SK-N-SH (cell line): ENCODE data around the gene BAD. TPM values are rescaled to one million over a fixed set of nuclear protein-coding genes. Genes with fewer than 3 reads are reported as not detected.

Experiments
- CTCF ChIA-PET: fragments of 300-600, 350-600 bp; formaldehyde crosslinking; extraction: SDS; loops from one replicate; lab custom pipeline; 2021; lab: Yijun Ruan, JAX
- POLR2A ChIA-PET: fragments of 350-600 bp; sonication (Branson Sonifier 250); formaldehyde crosslinking; extraction: SDS; loops from one replicate; lab custom pipeline; 2020; ENCODE audit warnings: antibody characterized with exemption, inconsistent platforms; lab: Yijun Ruan, JAX
- DNase-seq: peaks from one replicate; pipeline ENCODE4 v3.0.0; 2012
- H2AFZ ChIP-seq: fragments of 200-600 bp; sonication (generic); 2 replicates; pipeline ENCODE4 v1.8.1; 2016; ENCODE audit warnings: antibody characterized with exemption, mild to moderate bottlenecking, low read depth
- H3F3A ChIP-seq: fragments of 200-600 bp; sonication (generic); replicated peaks from 2 replicates; pipeline ENCODE3; 2016; ENCODE audit warnings: antibody characterized with exemption, mild to moderate bottlenecking; ENCODE audit not compliant: insufficient read depth
- H3K27ac ChIP-seq, 2 experiments: fragments of 200-500 bp in 1 of 2; fragments of 200-600 bp in 1 of 2; sonication (Bioruptor generic) in 1 of 2; sonication (generic), shearing (Covaris generic) in 1 of 2; 2 replicates each; pipeline versions ENCODE4 v1.5.1 to v1.6.1; 2014 to 2016; ENCODE audit warnings: low read depth in 2 of 2, inconsistent platforms in 1 of 2, low read length in 1 of 2, mild to moderate bottlenecking in 1 of 2, mixed read lengths in 1 of 2
- H3K27me3 ChIP-seq: fragments of 200-600 bp; sonication (generic), shearing (Covaris generic); 2 replicates; pipeline ENCODE4 v1.6.1; 2016; ENCODE audit warnings: mixed run types; ENCODE audit not compliant: insufficient read depth
- H3K36me3 ChIP-seq, 2 experiments: fragments of 200-500 bp in 1 of 2; fragments of 200-600 bp in 1 of 2; sonication (Bioruptor generic) in 1 of 2; sonication (generic) in 1 of 2; replicated peaks in 1 of 2; 2 replicates each; pipeline versions ENCODE3 to v1.5.1; 2014 to 2016; ENCODE audit warnings: low read length in 1 of 2, mild to moderate bottlenecking in 1 of 2; ENCODE audit not compliant: insufficient read depth in 2 of 2, control insufficient read depth in 1 of 2
- H3K4me1 ChIP-seq, 2 experiments: fragments of 200-500 bp in 1 of 2; fragments of 200-600 bp in 1 of 2; sonication (Bioruptor generic) in 1 of 2; sonication (generic), shearing (Covaris generic) in 1 of 2; 2 replicates each; pipeline versions ENCODE4 v1.5.1 to v1.6.1; 2014 to 2016; ENCODE audit warnings: low read depth in 1 of 2, low read length in 1 of 2, mixed run types in 1 of 2; ENCODE audit not compliant: insufficient read depth in 2 of 2, control insufficient read depth in 1 of 2
- H3K4me2 ChIP-seq: fragments of 200-600 bp; sonication (generic), shearing (Covaris generic); 2 replicates; pipeline ENCODE4 v1.6.1; 2017; ENCODE audit warnings: mixed run types
- H3K4me3 ChIP-seq, 2 experiments: fragments of 200-500 bp in 1 of 2; fragments of 200-600 bp in 1 of 2; sonication (Bioruptor generic) in 1 of 2; sonication (generic), shearing (Covaris generic) in 1 of 2; 2 replicates each; pipeline versions ENCODE4 v1.5.1 to v1.8.1; 2014 to 2016; ENCODE audit warnings: low read depth in 2 of 2, inconsistent platforms in 1 of 2, low read length in 1 of 2, mild to moderate bottlenecking in 1 of 2, mixed read lengths in 1 of 2, moderate library complexity in 1 of 2
- H3K79me2 ChIP-seq: fragments of 200-600 bp; sonication (generic); 2 replicates; pipeline ENCODE4 v1.8.1; 2017; ENCODE audit warnings: mild to moderate bottlenecking; ENCODE audit not compliant: insufficient read depth
- H3K9ac ChIP-seq: fragments of 200-600 bp; sonication (generic); 2 replicates; pipeline ENCODE4 v1.6.1; 2017; ENCODE audit warnings: mixed run types
- H3K9me2 ChIP-seq: fragments of 200-600 bp; sonication (generic); 2 replicates; pipeline ENCODE4 v1.6.1; 2017; ENCODE audit warnings: mixed run types
- H3K9me3 ChIP-seq: fragments of 200-600 bp; sonication (generic); 2 replicates; pipeline ENCODE4 v1.6.1; 2017; ENCODE audit warnings: mixed run types, mild to moderate bottlenecking, moderate library complexity
- H4K20me1 ChIP-seq: fragments of 200-600 bp; sonication (generic); 2 replicates; pipeline ENCODE4 v1.6.1; 2017; ENCODE audit warnings: mild to moderate bottlenecking, mixed run types; ENCODE audit not compliant: insufficient read depth
- ELF1 ChIP-seq: IDR thresholded peaks from 2 replicates; pipeline ENCODE4 v1.4.0; 2012
- EP300 ChIP-seq, 2 experiments: IDR thresholded peaks; 2 replicates each; pipeline versions ENCODE4 v1.4.0 to v1.6.1; 2012; ENCODE audit warnings: borderline replicate concordance in 1 of 2, low read depth in 1 of 2, low read length in 1 of 2
- FOSL2 ChIP-seq: IDR thresholded peaks from 2 replicates; pipeline ENCODE4 v1.4.0; 2012; ENCODE audit warnings: low read depth, mild to moderate bottlenecking, moderate library complexity, borderline replicate concordance
- GABPA ChIP-seq: IDR thresholded peaks from 2 replicates; pipeline ENCODE4 v1.4.0; 2012; ENCODE audit warnings: low read depth, mild to moderate bottlenecking
- GATA2 ChIP-seq: sonication (generic); formaldehyde crosslinking; IDR thresholded peaks from 2 replicates; pipeline ENCODE4 v1.5.0; 2020; ENCODE audit warnings: mild to moderate bottlenecking, missing genetic modification reagents
- MXI1 ChIP-seq: IDR thresholded peaks from 2 replicates; pipeline ENCODE4 v1.6.1; 2012; ENCODE audit warnings: mild to moderate bottlenecking, low read depth, low read length, improper control_type of control experiment
- NRF1 ChIP-seq: IDR thresholded peaks from 2 replicates; pipeline ENCODE4 v1.6.1; 2012; ENCODE audit warnings: low read depth, mild to moderate bottlenecking, low read length
- PBX3 ChIP-seq: IDR thresholded peaks from 2 replicates; pipeline ENCODE4; 2012
- RAD21 ChIP-seq: IDR thresholded peaks from 2 replicates; pipeline ENCODE4 v1.6.1; 2012; ENCODE audit warnings: mild to moderate bottlenecking, low read length
- REST ChIP-seq: IDR thresholded peaks from 2 replicates; pipeline ENCODE4 v1.6.1; 2012; ENCODE audit warnings: mild to moderate bottlenecking, low read depth, low read length, moderate library complexity
- RFX5 ChIP-seq: IDR thresholded peaks from 2 replicates; pipeline ENCODE4 v1.6.1; 2012; ENCODE audit warnings: mild to moderate bottlenecking, improper control_type of control experiment, low read length
- SIN3A ChIP-seq: IDR thresholded peaks from 2 replicates; pipeline ENCODE4 v1.6.1; 2012; ENCODE audit warnings: low read depth, mild to moderate bottlenecking, low read length, moderate library complexity, borderline replicate concordance
- TCF12 ChIP-seq: IDR thresholded peaks from 2 replicates; pipeline ENCODE4 v1.4.0; 2012
- TEAD4 ChIP-seq: IDR thresholded peaks from 2 replicates; pipeline ENCODE4 v1.4.0; 2012; ENCODE audit warnings: mild to moderate bottlenecking, borderline replicate concordance; ENCODE audit not compliant: insufficient read depth
- WGBS: methylation state at CpG from one replicate; pipeline ENCODE4 v1.1.6; 2017; ENCODE audit warnings: low lambda C conversion rate; 5-methylcytosine and 5-hydroxymethylcytosine counted together
- polyA plus RNA-seq, 3 experiments: library from polyadenylated mRNA; depleted of rRNA; stranded (reverse); fragments of >200 nt; gene quantifications; 2 replicates each; pipeline ENCODE4 v1.2.3, GENCODE V29; 2012
- TF ChIP-seq, protein P1 (sequence below): IDR thresholded peaks from 2 replicates; pipeline ENCODE4 v1.4.0; 2012; ENCODE audit warnings: low read depth, borderline replicate concordance
- TF ChIP-seq, protein P2 (sequence below): fragments of 150-350 bp; IDR thresholded peaks from 2 replicates; pipeline ENCODE4 v1.6.1; 2016; ENCODE audit warnings: mild to moderate bottlenecking, low read depth, low read length

Gene BAD
- polyA plus RNA-seq, 1 of the 3 experiments (the other 2 are of a cell fraction) = 80.9 TPM

DNA sequence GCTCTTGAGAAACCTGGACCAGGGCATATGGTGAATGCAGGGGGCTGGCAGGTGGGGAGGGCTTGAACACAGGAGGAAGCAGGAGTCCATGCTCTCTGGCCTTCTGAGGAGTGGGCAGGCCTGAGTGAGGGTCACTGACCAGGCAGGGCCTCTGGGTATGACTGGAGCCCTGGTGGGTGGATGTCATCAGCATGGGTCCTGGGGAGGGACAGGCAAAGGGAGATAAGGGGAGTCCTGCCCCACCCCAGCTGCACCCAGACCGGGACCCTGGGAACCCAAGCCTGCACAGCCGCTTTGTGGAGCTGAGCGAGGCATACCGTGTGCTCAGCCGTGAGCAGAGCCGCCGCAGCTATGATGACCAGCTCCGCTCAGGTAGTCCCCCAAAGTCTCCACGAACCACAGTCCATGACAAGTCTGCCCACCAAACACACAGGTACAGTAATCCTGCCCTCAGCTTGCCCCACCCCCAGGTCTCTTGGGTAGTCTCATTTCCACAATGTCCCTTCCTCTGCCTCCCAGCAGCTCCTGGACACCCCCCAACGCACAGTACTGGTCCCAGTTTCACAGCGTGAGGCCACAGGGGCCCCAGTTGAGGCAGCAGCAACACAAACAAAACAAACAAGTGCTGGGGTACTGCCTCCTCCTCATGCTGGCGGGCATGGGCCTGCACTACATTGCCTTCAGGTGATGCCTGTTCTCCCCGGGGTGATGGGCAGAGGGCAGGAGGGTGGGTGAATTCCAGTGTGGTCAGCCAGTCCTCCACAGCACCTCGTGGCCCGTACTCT is 52.1 kb downstream of the BAD start:
- Histone ChIP-seq H3K9me2 (no peaks in the 10 kb centered on the region), H3K9me3 (no peaks in the 10 kb centered on the region), H3K79me2 (peaks cover 36% of the 10 kb centered on the region), H4K20me1 (no peaks in the 10 kb centered on the region), H3K27me3 (no peaks in the 10 kb centered on the region), H3K4me2 (no peak overlapping the region), H3K4me3 (no peak overlapping the region; a peak in 1 of 4 replicates), H3K27ac (no peak overlapping the region; a peak in 1 of 4 replicates), H3F3A (peaks cover 20% of the 10 kb centered on the region), H2AFZ (no peak overlapping the region), H3K4me1 (peaks cover 19 to 50% of the 10 kb centered on the region in 2 experiments; a peak in 2 of 4 replicates), H3K36me3 (peaks cover 0 to 6% of the 10 kb centered on the region in 2 experiments), H3K9ac (no peak overlapping the region)
- WGBS = 93% methylated on average over 14 of the region's 15 CpGs
- TF ChIP-seq EP300 (IDR thresholded peaks at IDR 0.05; ENCODE audit: borderline replicate concordance in 1 of 2, low read depth in 1 of 2, low read length in 1 of 2) (no peak), MXI1 (no peak), REST (no peak), NRF1 (no peak), FOSL2 (no peak), RAD21 (no peak), ELF1 (no peak), TCF12 (no peak), TEAD4 (no peak), SIN3A (no peak), RFX5 (no peak), GATA2 (CRISPR knock-in tag) (no peak), PBX3 (no peak), GABPA (no peak)
- TF ChIP-seq, protein P1, sequence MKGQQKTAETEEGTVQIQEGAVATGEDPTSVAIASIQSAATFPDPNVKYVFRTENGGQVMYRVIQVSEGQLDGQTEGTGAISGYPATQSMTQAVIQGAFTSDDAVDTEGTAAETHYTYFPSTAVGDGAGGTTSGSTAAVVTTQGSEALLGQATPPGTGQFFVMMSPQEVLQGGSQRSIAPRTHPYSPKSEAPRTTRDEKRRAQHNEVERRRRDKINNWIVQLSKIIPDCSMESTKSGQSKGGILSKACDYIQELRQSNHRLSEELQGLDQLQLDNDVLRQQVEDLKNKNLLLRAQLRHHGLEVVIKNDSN = no peak
- TF ChIP-seq, protein P2, sequence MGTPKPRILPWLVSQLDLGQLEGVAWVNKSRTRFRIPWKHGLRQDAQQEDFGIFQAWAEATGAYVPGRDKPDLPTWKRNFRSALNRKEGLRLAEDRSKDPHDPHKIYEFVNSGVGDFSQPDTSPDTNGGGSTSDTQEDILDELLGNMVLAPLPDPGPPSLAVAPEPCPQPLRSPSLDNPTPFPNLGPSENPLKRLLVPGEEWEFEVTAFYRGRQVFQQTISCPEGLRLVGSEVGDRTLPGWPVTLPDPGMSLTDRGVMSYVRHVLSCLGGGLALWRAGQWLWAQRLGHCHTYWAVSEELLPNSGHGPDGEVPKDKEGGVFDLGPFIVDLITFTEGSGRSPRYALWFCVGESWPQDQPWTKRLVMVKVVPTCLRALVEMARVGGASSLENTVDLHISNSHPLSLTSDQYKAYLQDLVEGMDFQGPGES = no peak
- CTCF ChIA-PET = interaction anchor here (0.6 to 3.4 kb wide), 7 partner anchors 10 to 72 kb away, joined by 3 to 15 read pairs (median 5); partner anchors contain the start of genes ESRRA, PLCB3, PPP1R14B and STIP1
- POLR2A ChIA-PET = interaction anchor here (1.0 to 1.8 kb wide), 2 partner anchors 9 to 36 kb away, joined by 3 to 9 read pairs; partner anchors contain the start of gene FKBP2
- DNase-seq = no peak
